HG03060 (cell line): ENCODE measurements around the gene GLS.

Source experiments
- ATAC-seq: cut with Tn5 transposase; IDR thresholded peaks from one replicate; pipeline ENCODE4 v1.9.1; 2021; ENCODE audit warnings: low read depth, moderate number of reproducible peaks; ENCODE audit not compliant: unreplicated experiment

The GLS gene

GRCh38 chr2:190964170-190964795, 83.7 kb downstream of the GLS start:
- ATAC-seq: no peak

- no peak for ATAC-seq
Measured at GRCh38 chr2:190965580-190966222, 85.1 kb downstream of the GLS start.

GRCh38 chr2:190968522-190968921, 87.9 kb downstream of the GLS start:
- ATAC-seq: no peak

- ATAC-seq: no peak
Measured at GRCh38 chr2:190970160-190970559, 89.5 kb downstream of the GLS start.

- ATAC-seq: no peak
Measured at GRCh38 chr2:190970873-190971506, 90.4 kb downstream of the GLS start.

- no peak for ATAC-seq
Measured at GRCh38 chr2:190972213-190972612, 91.6 kb downstream of the GLS start.

GRCh38 chr2:190972846-190973245, 92.2 kb downstream of the GLS start:
- ATAC-seq: no peak

GRCh38 chr2:190973262-190973661, 92.6 kb downstream of the GLS start:
- ATAC-seq: no peak

GRCh38 chr2:190973726-190974628, 93.4 kb downstream of the GLS start:
- no peak for ATAC-seq

- no peak for ATAC-seq
Measured at GRCh38 chr2:190974629-190975361, 94.2 kb downstream of the GLS start.

- ATAC-seq: no peak
Measured at GRCh38 chr2:190976521-190976920, 95.9 kb downstream of the GLS start.

GRCh38 chr2:190977505-190977904, 96.9 kb downstream of the GLS start:
- ATAC-seq: no peak

GRCh38 chr2:190978389-190979053, 97.9 kb downstream of the GLS start:
- ATAC-seq: no peak

- ATAC-seq: no peak
Measured at GRCh38 chr2:190979906-190980629, 99.4 kb downstream of the GLS start.

GRCh38 chr2:190980630-190981209, 100.1 kb downstream of the GLS start:
- ATAC-seq: no peak

GRCh38 chr2:190981333-190981732, 100.7 kb downstream of the GLS start:
- ATAC-seq: no peak

- no peak for ATAC-seq
Measured at GRCh38 chr2:190981733-190982132, 101.1 kb downstream of the GLS start.

GRCh38 chr2:190982262-190983034, 101.8 kb downstream of the GLS start:
- ATAC-seq: no peak
